Muscle of leg (tissue), 11 donors: ENCODE measurements around the gene SHF. TPM values are rescaled to one million over a fixed set of nuclear protein-coding genes. Genes with fewer than 3 reads are reported as not detected.

ENCODE experiments used
- DNase-seq: peaks from one replicate; pipeline ENCODE4 v3.0.0; 2013
- H3K27ac ChIP-seq: one replicate; pipeline ENCODE4 v1.5.1; 2013; ENCODE audit warnings: mild to moderate bottlenecking, low read length, control low read depth
- H3K27me3 ChIP-seq: one replicate; pipeline ENCODE4 v1.6.1; 2013; ENCODE audit warnings: low read length; ENCODE audit not compliant: control insufficient read depth, insufficient read depth
- H3K36me3 ChIP-seq: one replicate; pipeline ENCODE4 v1.6.1; 2013; ENCODE audit warnings: low read length; ENCODE audit not compliant: control insufficient read depth, insufficient read depth
- H3K4me1 ChIP-seq: one replicate; pipeline ENCODE4 v1.6.1; 2013; ENCODE audit warnings: low read length; ENCODE audit not compliant: control insufficient read depth, insufficient read depth
- H3K4me3 ChIP-seq: one replicate; pipeline ENCODE4 v1.5.1; 2013; ENCODE audit warnings: low read length, control low read depth
- H3K9me3 ChIP-seq: replicated peaks from 2 replicates; pipeline ENCODE4 v1.6.1; 2013; ENCODE audit warnings: low read depth, low read length; ENCODE audit not compliant: control insufficient read depth
- WGBS: methylation state at CpG from one replicate; pipeline ENCODE4 v1.1.5; 2013; ENCODE audit warnings: missing lambda C conversion rate; ENCODE audit not compliant: insufficient coverage; 5-methylcytosine and 5-hydroxymethylcytosine counted together
- polyA plus RNA-seq, 8 donors: library from polyadenylated mRNA; unstranded; fragments of 120-200 nt; gene quantifications; one replicate each; pipeline versions ENCODE4 v1.2.1 to v1.2.3, GENCODE V29; 2013; ENCODE audit warnings: inconsistent platforms in 1 of 8, low replicate concordance in 1 of 8; ENCODE audit not compliant: insufficient read length in 8 of 8, insufficient read depth in 1 of 8
- total RNA-seq: library from RNA; stranded (reverse); fragments of 120-200 nt; gene quantifications from one replicate; pipeline ENCODE4 v1.2.4, GENCODE V29; 2013

The SHF gene
- total and polyA plus RNA-seq, 9 donors = 7.8 to 13.3 (median 9.3) TPM

DNA sequence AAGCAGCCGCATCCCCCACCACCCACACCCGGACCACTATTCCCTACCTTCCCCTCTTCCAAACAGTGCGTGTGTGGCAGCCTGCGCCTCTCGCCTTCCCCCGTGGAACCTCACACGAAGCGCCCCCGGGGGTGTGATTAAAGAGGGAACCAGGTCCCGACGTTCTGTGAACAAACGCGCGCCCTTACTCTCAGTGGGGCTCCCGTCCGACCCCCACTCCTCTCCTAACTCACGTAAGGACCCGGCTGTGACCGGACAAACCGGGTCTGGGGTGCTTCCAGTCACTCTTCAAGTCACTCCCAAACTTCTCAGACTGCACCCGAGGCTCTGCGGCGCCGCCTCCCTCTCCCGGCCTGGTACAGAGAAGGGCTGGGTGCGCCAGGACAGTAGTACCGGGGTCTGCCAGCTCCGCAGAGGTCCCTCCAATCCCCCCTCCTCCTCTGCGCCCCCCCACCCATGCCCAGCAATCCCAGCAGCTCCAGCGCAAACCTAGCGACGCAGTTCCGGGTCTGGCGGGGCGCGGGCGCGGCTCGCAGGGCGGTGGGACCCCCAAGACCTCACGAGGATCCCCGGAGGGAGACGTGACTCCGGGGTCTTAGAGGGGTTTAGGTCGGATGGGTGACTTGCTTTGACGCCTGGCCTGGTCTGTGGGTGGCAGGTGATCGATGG lies 58.7 kb downstream of the SHF start:
- Histone ChIP-seq H3K4me3 (peak overlapping the region; percentile 17), H3K27ac (no peak overlapping the region), H3K36me3 (no peaks in the 10 kb centered on the region), H3K9me3 (no peaks in the 10 kb centered on the region), H3K27me3 (peaks cover 71% of the 10 kb centered on the region), H3K4me1 (peaks cover 8% of the 10 kb centered on the region)
- DNase-seq = no peak
- 2% methylated on average over 38 of the region's 47 CpGs for WGBS

DNA sequence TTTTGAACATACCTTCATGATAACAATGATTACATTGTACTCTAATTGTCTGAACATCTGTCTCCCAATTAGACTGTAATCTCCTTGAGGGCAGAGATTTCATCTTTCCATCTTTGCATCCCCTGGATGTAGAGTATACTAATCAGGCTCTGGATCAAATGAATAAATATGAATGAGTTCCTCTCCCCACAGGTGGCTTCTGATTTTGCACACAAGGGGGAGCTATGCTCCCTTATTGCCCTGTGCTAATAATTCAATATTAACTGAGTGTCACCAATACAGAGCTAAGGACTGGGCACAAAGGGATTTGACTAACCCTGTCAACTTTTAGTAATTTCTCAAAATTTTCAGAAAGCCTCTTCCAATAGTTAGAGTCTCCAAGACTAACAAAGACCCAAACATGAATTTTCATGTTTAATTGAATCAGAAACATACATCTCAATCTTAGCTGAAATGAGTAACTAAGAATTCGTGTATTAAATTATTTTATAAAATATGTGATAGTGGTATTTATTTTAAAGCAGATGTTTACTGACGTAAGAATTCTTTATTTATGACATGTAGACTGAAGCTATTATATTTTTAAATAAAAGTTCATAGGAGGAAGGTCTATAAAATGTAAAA lies 61.1 kb downstream of the SHF start:
- no peak for DNase-seq
- H3K4me3 ChIP-seq = no peak overlapping the region
- H3K4me1 ChIP-seq = peaks cover 8% of the 10 kb centered on the region
- H3K36me3 ChIP-seq = no peaks in the 10 kb centered on the region
- no peak overlapping the region for H3K27ac ChIP-seq
- no peaks in the 10 kb centered on the region for H3K9me3 ChIP-seq
- peaks cover 63% of the 10 kb centered on the region for H3K27me3 ChIP-seq
- WGBS = no CpG with 5 or more reads among the region's 2 CpGs

DNA sequence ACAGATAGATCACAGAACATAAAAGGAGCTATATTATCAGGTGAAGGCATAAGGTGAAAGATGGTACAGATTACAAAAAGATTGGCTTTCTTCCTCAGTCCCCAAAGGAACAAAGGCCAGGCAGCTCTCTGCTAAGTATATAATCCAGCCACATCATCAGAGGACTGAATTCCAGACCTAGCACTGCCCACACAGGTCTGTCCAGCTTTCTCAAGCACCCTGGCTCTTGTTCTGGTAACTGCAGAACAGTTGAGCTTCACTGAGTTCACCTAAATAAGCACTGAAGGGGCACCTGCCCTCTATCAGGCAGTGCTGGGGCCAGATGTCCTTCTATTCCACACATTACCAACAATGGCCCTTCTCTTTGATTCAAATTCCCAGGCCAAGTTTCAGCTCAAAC lies 64.4 kb downstream of the SHF start:
- Histone ChIP-seq H3K27me3 (peaks cover 44% of the 10 kb centered on the region), H3K4me1 (no peaks in the 10 kb centered on the region), H3K4me3 (no peak overlapping the region), H3K9me3 (no peaks in the 10 kb centered on the region), H3K36me3 (no peaks in the 10 kb centered on the region), H3K27ac (no peak overlapping the region)
- no peak for DNase-seq

DNA sequence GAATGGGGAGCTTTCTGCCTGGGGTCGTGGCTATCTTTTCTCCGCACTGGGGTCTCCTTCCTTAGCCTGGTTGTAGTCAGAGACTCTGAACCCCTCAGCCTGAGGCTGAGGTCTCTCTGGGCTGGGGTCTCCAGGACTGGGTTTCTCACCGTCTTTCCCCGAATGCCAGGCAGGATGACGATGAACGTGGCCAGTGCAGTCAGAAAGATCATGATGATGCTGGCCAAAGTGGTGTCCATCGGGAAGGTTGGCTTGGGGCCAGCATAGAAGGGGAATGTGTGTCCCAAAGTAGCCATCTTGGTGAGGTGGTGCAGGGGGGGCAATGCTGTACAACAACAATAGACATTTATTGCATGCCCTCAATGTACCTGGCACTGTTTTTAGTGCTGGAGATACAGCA lies 65.0 kb downstream of the SHF start:
- Histone ChIP-seq H3K27ac (no peak overlapping the region), H3K9me3 (no peaks in the 10 kb centered on the region), H3K27me3 (peaks cover 40% of the 10 kb centered on the region), H3K36me3 (no peaks in the 10 kb centered on the region), H3K4me3 (no peak overlapping the region), H3K4me1 (peaks cover 2% of the 10 kb centered on the region)
- WGBS = 75% methylated on average over 5 of the region's 7 CpGs
- DNase-seq = no peak

DNA sequence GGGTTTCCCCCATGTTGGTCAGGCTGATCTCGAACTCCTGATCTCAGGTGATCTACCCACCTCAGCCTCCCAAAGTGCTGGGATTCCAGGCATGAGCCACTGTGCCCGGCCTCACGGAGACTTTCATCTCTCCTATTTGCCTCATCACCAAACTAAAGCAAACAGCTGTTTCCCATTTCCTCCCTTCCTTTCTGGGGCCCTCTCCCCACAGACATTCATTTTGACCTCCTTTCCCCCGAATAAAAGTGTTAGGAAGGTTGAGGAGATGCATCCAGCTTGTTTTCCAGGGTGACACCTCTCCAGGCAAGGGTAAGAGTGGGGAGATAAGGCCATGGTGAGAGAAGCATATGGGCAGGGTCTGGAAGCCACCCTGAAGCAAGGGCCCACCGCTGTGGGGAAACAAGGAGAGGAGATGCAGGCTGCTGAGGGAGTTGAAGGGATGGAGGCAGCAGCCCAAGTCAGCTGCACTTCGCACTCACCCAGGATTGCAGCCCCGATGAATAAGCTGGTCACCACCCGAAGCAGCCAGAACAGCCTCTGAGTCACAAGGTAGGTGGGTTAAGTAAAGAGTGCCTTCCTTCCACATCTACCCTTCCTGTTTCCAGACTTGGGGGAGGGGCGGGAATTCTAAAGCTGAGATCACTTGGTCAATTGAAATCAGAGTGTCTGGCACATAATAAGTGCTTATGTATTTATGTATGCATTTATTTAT lies 65.9 kb downstream of the SHF start:
- no peaks in the 10 kb centered on the region for H3K9me3 ChIP-seq
- peaks cover 48% of the 10 kb centered on the region for H3K27me3 ChIP-seq
- H3K4me1 ChIP-seq = peaks cover 8% of the 10 kb centered on the region
- no peaks in the 10 kb centered on the region for H3K36me3 ChIP-seq
- no peak overlapping the region for H3K27ac ChIP-seq
- DNase-seq = no peak
- no peak overlapping the region for H3K4me3 ChIP-seq
- WGBS = 56% methylated on average over 3 of the region's 9 CpGs

DNA sequence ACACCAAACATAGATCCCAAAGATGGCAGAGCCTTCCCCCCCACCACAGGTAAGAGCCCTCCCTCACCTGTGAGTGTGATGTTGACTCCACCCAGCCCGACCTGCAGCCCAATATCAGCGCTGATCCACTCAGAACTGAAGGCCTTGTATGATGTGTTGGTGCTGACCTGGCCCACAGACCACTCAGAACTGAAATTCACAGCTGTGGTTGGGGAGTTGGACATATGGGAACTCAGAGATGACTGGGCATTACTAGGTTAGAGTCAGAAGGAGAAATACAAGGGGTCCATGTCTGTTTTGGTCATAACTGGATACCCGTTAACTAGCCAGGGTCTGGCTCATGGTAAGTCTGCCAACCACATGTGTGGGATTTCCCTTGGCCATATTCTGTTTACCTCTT lies 66.7 kb downstream of the SHF start:
- no CpG with 5 or more reads among the region's 3 CpGs for WGBS
- H3K4me1 ChIP-seq = peaks cover 14% of the 10 kb centered on the region
- no peaks in the 10 kb centered on the region for H3K36me3 ChIP-seq
- H3K27ac ChIP-seq = no peak overlapping the region
- peaks cover 56% of the 10 kb centered on the region for H3K27me3 ChIP-seq
- H3K9me3 ChIP-seq = no peaks in the 10 kb centered on the region
- DNase-seq = no peak
- no peak overlapping the region for H3K4me3 ChIP-seq

DNA sequence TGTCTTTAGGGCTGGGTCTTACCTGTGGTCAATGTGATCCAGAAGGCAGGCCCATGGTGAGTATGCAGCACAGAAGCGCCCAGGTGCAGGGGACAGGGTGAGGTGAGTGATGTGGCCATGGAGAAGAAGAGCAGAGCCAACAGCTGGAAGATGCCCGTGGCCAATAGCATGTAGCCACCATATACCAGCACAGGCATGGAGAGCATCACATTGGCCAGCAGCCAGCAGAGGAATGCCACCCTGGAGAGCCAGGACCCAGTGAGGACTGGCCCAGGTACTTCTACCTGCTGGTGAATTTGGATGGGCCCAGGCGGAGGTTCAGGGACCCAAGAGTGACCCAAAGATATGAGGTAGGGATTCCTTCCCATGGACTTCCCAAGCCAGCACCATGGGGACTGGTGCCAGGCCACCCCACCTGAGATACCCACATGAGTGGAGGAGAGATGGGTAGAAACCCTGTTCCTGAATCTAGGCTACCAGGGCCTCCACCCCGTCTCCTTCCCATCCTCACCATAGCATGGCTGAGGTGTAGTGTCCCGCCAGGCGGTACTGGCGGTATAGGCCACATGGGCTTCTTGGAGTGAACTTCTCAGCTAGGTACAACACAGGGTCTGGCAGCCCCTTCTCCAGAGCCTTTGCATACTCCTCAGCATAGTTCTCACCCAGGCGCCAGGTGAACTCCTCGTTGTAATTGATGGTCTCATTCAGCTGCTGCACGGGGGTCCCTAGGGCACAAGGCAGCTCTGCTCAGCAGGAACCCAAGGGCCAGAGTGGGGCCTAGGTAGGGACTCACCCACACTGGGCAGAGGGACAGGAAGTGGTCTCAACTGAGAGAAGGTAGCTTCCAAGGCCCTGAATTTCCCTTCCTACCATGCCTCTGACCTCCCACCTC lies 67.4 kb downstream of the SHF start:
- Histone ChIP-seq H3K9me3 (no peaks in the 10 kb centered on the region), H3K27me3 (peaks cover 57% of the 10 kb centered on the region), H3K27ac (no peak overlapping the region), H3K36me3 (no peaks in the 10 kb centered on the region), H3K4me1 (peaks cover 14% of the 10 kb centered on the region), H3K4me3 (no peak overlapping the region)
- no peak for DNase-seq
- WGBS = 94% methylated on average over 7 of the region's 10 CpGs

DNA sequence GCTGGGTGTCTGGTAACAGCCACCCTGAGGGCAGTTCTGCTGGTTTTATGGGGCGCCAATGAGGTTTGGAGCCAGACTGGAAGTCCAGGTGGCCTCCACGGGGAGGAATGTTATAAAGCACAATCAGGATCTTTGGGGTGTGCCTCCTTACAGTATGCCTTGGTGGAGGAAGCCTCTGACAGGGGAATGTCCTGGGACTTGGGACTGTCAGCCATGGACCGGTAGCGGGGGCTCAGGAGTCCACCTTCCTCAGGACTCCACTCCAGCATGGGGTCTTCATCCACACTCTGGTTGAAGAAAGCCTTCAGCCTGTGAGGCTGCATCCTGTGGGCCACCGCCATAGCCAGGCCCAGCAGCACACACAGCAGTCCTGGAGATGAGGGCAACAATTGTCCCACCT lies 68.8 kb downstream of the SHF start:
- no peaks in the 10 kb centered on the region for H3K36me3 ChIP-seq
- H3K27me3 ChIP-seq = peaks cover 64% of the 10 kb centered on the region
- no peaks in the 10 kb centered on the region for H3K9me3 ChIP-seq
- no peak for DNase-seq
- 80% methylated on average over 5 of the region's 5 CpGs for whole genome bisulfite sequencing
- no peak overlapping the region for H3K27ac ChIP-seq
- H3K4me3 ChIP-seq = no peak overlapping the region
- H3K4me1 ChIP-seq = peaks cover 16% of the 10 kb centered on the region

DNA sequence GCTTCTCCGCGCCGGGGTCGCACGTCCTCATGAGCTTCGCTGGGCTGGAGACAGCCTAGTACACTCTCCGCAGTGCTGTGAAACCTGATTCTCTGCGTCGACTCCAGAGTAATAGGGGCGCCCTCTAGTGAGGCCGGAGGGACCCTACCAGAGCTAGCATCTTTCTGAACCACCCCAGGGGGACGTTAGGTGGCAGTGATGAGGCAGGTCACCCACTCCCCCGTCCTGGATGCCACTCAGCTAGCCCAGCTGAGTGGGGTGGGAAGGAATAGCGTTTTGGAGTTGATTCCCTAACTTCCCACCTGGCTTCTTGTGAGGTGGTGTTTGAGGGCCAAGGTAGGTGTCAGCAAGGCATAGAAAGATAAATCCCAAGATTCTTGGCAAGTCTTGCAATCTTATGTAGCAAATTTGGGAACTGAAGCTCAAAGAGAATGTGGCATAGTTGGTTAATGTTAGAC lies 69.6 kb downstream of the SHF start:
- 2% methylated on average over 7 of the region's 14 CpGs for WGBS
- Histone ChIP-seq H3K27me3 (peaks cover 72% of the 10 kb centered on the region), H3K4me3 (no peak overlapping the region)

More for the DNA sequence above, 69.6 kb downstream of the SHF start:
- peaks cover 16% of the 10 kb centered on the region for H3K4me1 ChIP-seq
- no peaks in the 10 kb centered on the region for H3K36me3 ChIP-seq
- H3K9me3 ChIP-seq = no peaks in the 10 kb centered on the region
- DNase-seq = peak; percentile 94
- no peak overlapping the region for H3K27ac ChIP-seq
